Measurements from ENCODE around the gene NCKAP5L. TPM values are rescaled to one million over a fixed set of nuclear protein-coding genes. Genes with fewer than 3 reads are reported as not detected.

NCKAP5L gene
- total RNA-seq (2021) (28.2 and 29.0 TPM in 2 replicates), Bru-seq, nascent RNA (percentile 66 among the genes with signal in this experiment), BruChase-seq, experiment 1, labeled RNA remaining after a 2-hour chase (percentile 67 among the genes with signal in this experiment), BruChase-seq, experiment 2, labeled RNA remaining after a 6-hour chase (percentile 66 among the genes with signal in this experiment)
- long read RNA-seq, full-length matches to known transcripts: 11 of 58 reads
- long read RNA-seq, partial matches to known transcripts: 27 of 58 reads
- long read RNA-seq, other reads (novel, unspliced or antisense): 20 of 58 reads

DNA sequence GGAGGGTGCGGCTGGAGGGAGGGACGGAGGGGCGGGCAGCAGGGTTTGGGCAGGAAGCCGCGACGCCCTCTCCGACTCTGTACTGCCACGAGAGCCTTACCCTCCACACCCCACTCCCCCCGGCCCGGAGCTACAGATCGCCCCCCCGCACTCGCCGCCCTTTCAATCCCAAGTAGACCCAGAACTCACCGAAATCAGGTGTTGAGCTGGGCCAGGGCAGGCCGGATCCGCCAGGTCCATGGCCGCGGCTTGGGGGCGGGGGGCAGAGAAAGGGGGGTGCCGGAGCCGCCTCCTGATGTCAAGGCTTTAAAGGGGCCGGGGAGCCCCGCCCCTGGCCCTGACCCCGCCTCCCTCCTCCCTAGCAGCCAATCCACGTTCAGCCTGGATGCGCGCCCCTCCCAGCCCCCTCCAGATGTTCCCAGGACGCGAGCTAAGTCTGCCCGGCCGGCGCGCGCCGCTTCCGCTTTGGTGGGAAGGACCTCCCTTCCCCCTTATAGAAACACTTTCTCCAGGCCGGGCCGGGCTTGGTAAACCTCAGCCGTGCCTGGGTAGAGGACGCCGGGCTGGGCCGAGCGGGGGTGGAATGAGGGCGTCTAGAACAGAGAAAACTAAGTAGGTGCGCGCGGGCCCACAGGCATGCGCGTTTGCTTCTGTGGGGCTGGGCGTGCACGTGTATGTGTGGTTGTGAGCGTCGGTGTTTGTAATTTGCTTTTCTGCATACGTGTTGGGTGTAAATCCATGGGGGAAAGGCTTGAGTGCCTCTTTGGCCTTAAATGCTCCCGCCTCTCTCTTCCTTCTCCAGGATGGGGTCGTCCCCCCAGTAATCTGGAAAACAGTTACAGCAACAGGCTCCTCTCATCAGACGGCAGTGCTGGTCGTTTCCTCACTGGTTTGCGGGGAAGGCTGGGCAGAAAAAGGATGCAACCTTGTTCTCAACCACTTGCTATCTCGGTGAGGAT is at the start of gene NCKAP5L:
Gene NCKAP5L (minus strand): TSS at position 281 of the 959 bp plus-strand sequence. CDS start 24,369 bp downstream, outside the sequence.
- TSS peak; percentile 76 for BruUV-seq (replicated peaks)
- CTCF ChIA-PET: interaction anchor here (0.5 to 1.5 kb wide), 4 partner anchors 11 to 528 kb away, joined by 4 to 6 read pairs (median 6); partner anchors contain the start of gene TMBIM6
- Histone ChIP-seq H3K4me3 (ENCODE audit: low read depth, low read length, poor library complexity, severe bottlenecking) (peak within 1 kb of the TSS; percentile 71), H3K36me3 (ENCODE audit: insufficient read depth, low read length, poor library complexity, severe bottlenecking) (no peaks in the 10 kb centered on the region), H3K27me3 (replicated peaks; ENCODE audit: insufficient read depth, low read depth, low read length, poor library complexity) (no peaks in the 10 kb centered on the region), H3K4me1 (ENCODE audit: insufficient read depth, low read length, poor library complexity, severe bottlenecking) (peaks cover 32% of the 10 kb centered on the region), H3K27ac (ENCODE audit: low read depth, low read length, poor library complexity, severe bottlenecking) (peak within 1 kb of the TSS; percentile 83), H3K9me3 (ENCODE audit: low read depth, low read length, poor library complexity, severe bottlenecking) (no peaks in the 10 kb centered on the region)
- POLR2A ChIA-PET (ENCODE audit: low non-redundant PET): interaction anchor here (0.6 to 0.8 kb wide), 6 partner anchors 11 to 1204 kb away, joined by 3 to 12 read pairs (median 7); partner anchors contain the start of gene TMBIM6
- intact Hi-C loops (cut with micrococcal nuclease; ENCODE audit: unreplicated experiment): no loop called here
- peak; percentile 98 for DNase-seq (ENCODE audit: low spot score)
- TF ChIP-seq EZH2 (IDR thresholded peaks at IDR 0.05; ENCODE audit: borderline replicate concordance, low read depth, low read length, poor library complexity, severe bottlenecking): no peak
- TF ChIP-seq CTCF (conservative IDR thresholded peaks at IDR 0.05; ENCODE audit: low read depth, low read length): no peak

GRCh38 chr12:49877066-49877465 is 48.9 kb upstream of the NCKAP5L start:
- DNase-seq (ENCODE audit: low spot score): no peak
- Histone ChIP-seq H3K36me3 (ENCODE audit: insufficient read depth, low read length, poor library complexity, severe bottlenecking) (no peaks in the 10 kb centered on the region), H3K4me1 (ENCODE audit: insufficient read depth, low read length, poor library complexity, severe bottlenecking) (no peaks in the 10 kb centered on the region), H3K27ac (ENCODE audit: low read depth, low read length, poor library complexity, severe bottlenecking) (no peak overlapping the region), H3K27me3 (replicated peaks; ENCODE audit: insufficient read depth, low read depth, low read length, poor library complexity) (no peaks in the 10 kb centered on the region), H3K4me3 (ENCODE audit: low read depth, low read length, poor library complexity, severe bottlenecking) (no peak overlapping the region), H3K9me3 (ENCODE audit: low read depth, low read length, poor library complexity, severe bottlenecking) (no peaks in the 10 kb centered on the region)
- BruUV-seq (replicated peaks): no TSS peak
- intact Hi-C loops (cut with micrococcal nuclease; ENCODE audit: unreplicated experiment): no loop called here
- ChIA-PET POLR2A (ENCODE audit: low non-redundant PET) (no interaction called here), CTCF (no interaction called here)
- TF ChIP-seq CTCF (conservative IDR thresholded peaks at IDR 0.05; ENCODE audit: low read depth, low read length) (no peak), EZH2 (IDR thresholded peaks at IDR 0.05; ENCODE audit: borderline replicate concordance, low read depth, low read length, poor library complexity, severe bottlenecking) (no peak)

GRCh38 chr12:49876070-49876469 is 47.9 kb upstream of the NCKAP5L start:
- Histone ChIP-seq H3K27me3 (replicated peaks; ENCODE audit: insufficient read depth, low read depth, low read length, poor library complexity) (no peaks in the 10 kb centered on the region), H3K4me1 (ENCODE audit: insufficient read depth, low read length, poor library complexity, severe bottlenecking) (no peaks in the 10 kb centered on the region), H3K27ac (ENCODE audit: low read depth, low read length, poor library complexity, severe bottlenecking) (no peak overlapping the region), H3K4me3 (ENCODE audit: low read depth, low read length, poor library complexity, severe bottlenecking) (no peak overlapping the region), H3K9me3 (ENCODE audit: low read depth, low read length, poor library complexity, severe bottlenecking) (no peaks in the 10 kb centered on the region), H3K36me3 (ENCODE audit: insufficient read depth, low read length, poor library complexity, severe bottlenecking) (no peaks in the 10 kb centered on the region)
- BruUV-seq (replicated peaks): no TSS peak
- CTCF ChIA-PET: no interaction called here
- intact Hi-C loops (cut with micrococcal nuclease; ENCODE audit: unreplicated experiment): no loop called here
- POLR2A ChIA-PET (ENCODE audit: low non-redundant PET): no interaction called here
- DNase-seq (ENCODE audit: low spot score): no peak
- TF ChIP-seq EZH2 (IDR thresholded peaks at IDR 0.05; ENCODE audit: borderline replicate concordance, low read depth, low read length, poor library complexity, severe bottlenecking) (no peak), CTCF (conservative IDR thresholded peaks at IDR 0.05; ENCODE audit: low read depth, low read length) (no peak)
